Liver (tissue), 9 donors: ENCODE measurements around the gene PPP1R12C. TPM values are rescaled to one million over a fixed set of nuclear protein-coding genes. Genes with fewer than 3 reads are reported as not detected.
"Not testable (repeated sequence)": the region's sequence is repeated elsewhere in the genome, so short reads cannot be mapped to it uniquely, and the experiment has no call there.

Experiments used
- DNase-seq: peaks from one replicate; pipeline ENCODE4 v3.0.0-alpha.2; 2017; ENCODE audit warnings: low spot score
- H3K27ac ChIP-seq, 2 donors: one replicate each; pipeline ENCODE4 v1.7.0; 2013; ENCODE audit warnings: inconsistent platforms in 2 of 2, low read length in 2 of 2, control low read depth in 1 of 2, low read depth in 1 of 2, mild to moderate bottlenecking in 1 of 2
- H3K27me3 ChIP-seq, 4 donors: one replicate each; pipeline versions ENCODE4 v1.6.1 to v1.7.0; 2013; ENCODE audit warnings: low read length in 3 of 4, inconsistent platforms in 1 of 4, mild to moderate bottlenecking in 1 of 4, moderate library complexity in 1 of 4; ENCODE audit not compliant: control insufficient read depth in 4 of 4, insufficient read depth in 4 of 4
- H3K36me3 ChIP-seq, 4 donors: one replicate each; pipeline versions ENCODE4 v1.6.1 to v1.7.0; 2013; ENCODE audit warnings: low read length in 3 of 4, mild to moderate bottlenecking in 3 of 4, low read depth in 1 of 4, moderate library complexity in 1 of 4; ENCODE audit not compliant: control insufficient read depth in 4 of 4, insufficient read depth in 3 of 4
- H3K4me1 ChIP-seq, 4 donors: one replicate each; pipeline versions ENCODE4 v1.6.1 to v1.7.0; 2013; ENCODE audit warnings: low read length in 3 of 4, mild to moderate bottlenecking in 3 of 4, moderate library complexity in 1 of 4; ENCODE audit not compliant: control insufficient read depth in 4 of 4, insufficient read depth in 4 of 4
- H3K4me3 ChIP-seq, 3 donors: one replicate each; pipeline versions ENCODE4 v1.6.1 to v1.7.0; 2013; ENCODE audit warnings: low read length in 3 of 3, control low read depth in 1 of 3, low read depth in 1 of 3, mild to moderate bottlenecking in 1 of 3
- H3K9ac ChIP-seq, 2 donors: one replicate each; pipeline ENCODE4 v1.7.0; 2013; ENCODE audit warnings: low read length in 2 of 2, mild to moderate bottlenecking in 2 of 2, moderate library complexity in 2 of 2, control low read depth in 1 of 2, low read depth in 1 of 2
- H3K9me3 ChIP-seq, 4 donors: one replicate each; pipeline versions ENCODE4 v1.6.1 to v1.7.0; 2013; ENCODE audit warnings: low read length in 3 of 4; ENCODE audit not compliant: control insufficient read depth in 4 of 4
- EGR1 ChIP-seq, 2 donors: IDR thresholded peaks; 2 replicates each; pipeline ENCODE4 v1.6.1; 2016 to 2018; ENCODE audit warnings: antibody characterized with exemption in 2 of 2, low read depth in 2 of 2
- FOXA2 ChIP-seq: IDR thresholded peaks from 2 replicates; pipeline ENCODE4 v1.6.1; 2016; ENCODE audit warnings: antibody characterized with exemption
- GABPA ChIP-seq, 2 donors: IDR thresholded peaks in 1 of 2; conservative IDR thresholded peaks in 1 of 2; 2 replicates each; pipeline ENCODE4 v1.6.1; 2016; ENCODE audit warnings: antibody characterized with exemption in 2 of 2, mild to moderate bottlenecking in 1 of 2, moderate library complexity in 1 of 2
- JUND ChIP-seq, 2 donors: IDR thresholded peaks; 2 replicates each; pipeline ENCODE4 v1.6.1; 2016; ENCODE audit warnings: antibody characterized with exemption in 2 of 2
- YY1 ChIP-seq: IDR thresholded peaks from 2 replicates; pipeline ENCODE4 v1.6.1; 2016; ENCODE audit warnings: antibody characterized with exemption, mild to moderate bottlenecking
- WGBS: extraction: QIAGEN DNeasy Blood & Tissue Kit; methylation state at CpG from one replicate; pipeline ENCODE4 v1.1.7; 2013; 5-methylcytosine and 5-hydroxymethylcytosine counted together
- polyA plus RNA-seq, 2 donors: library from polyadenylated mRNA; stranded (reverse) in 1 of 2; unstranded in 1 of 2; fragments of 200-250 nt in 1 of 2; fragments of >200 nt in 1 of 2; fragmentation: Nextera tagmentation in 1 of 2; extraction: Ambion mirVana in 1 of 2; gene quantifications; one replicate each; pipeline versions ENCODE4 v1.2.1 to v1.2.3, GENCODE V29; 2013 to 2015
- total RNA-seq, 2 donors: library from RNA; depleted of rRNA; stranded (reverse); fragments of >200 nt; gene quantifications; one replicate each; pipeline ENCODE4 v1.2.3, GENCODE V29; 2014
- TF ChIP-seq, protein P1 (sequence below): fragments of 150-350 bp; IDR thresholded peaks from 2 replicates; pipeline ENCODE4 v1.5.1; 2017; ENCODE audit warnings: improper control_type of control experiment, low read depth, low read length; ENCODE audit not compliant: missing input control
- TF ChIP-seq, protein P2 (sequence below): IDR thresholded peaks from 2 replicates; pipeline ENCODE4 v1.6.1; 2016; ENCODE audit warnings: antibody characterized with exemption, mild to moderate bottlenecking
- TF ChIP-seq, protein P3 (sequence below): IDR thresholded peaks from 2 replicates; pipeline ENCODE4 v1.6.1; 2016; ENCODE audit warnings: antibody characterized with exemption
- donor health status: healthy.
- donor health status: healthy.
- donor health status: healthy.
- donor health status: healthy.
- donor health status: healthy.

PPP1R12C gene
- total and polyA plus RNA-seq, 4 donors, result 7.4 to 35.8 (median 24.9) TPM

DNA sequence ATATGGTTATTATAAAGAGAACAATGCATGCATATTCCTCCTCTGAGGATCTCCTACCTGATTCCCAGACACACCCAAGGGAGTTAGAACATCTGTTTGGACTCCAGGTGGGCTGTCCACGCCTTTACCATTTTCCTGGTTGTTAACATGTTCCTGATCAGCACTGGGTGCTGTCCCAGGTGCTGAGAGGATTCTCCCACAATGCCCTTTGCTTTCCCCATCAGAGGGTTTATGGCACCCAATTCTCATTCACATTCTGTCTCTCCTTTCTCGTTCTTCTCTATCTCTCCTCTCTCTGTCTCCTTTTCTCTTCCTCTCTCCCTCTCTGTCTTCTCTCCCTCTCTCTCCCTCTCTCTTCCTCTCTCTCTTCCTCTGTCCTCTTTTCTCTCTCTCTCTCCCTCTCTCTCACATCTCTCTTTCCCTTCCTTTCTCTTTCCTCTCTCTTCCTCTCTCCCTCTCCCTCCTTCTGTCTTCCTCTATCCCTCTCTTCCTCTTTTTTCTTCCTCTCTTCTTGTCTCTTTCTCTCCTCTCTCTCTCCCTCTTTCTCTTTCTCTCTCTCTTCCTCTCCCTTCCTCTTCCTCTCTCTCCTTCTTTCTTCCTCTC lies 51.2 kb downstream of the PPP1R12C start:
- 22% methylated on average over 2 of the region's 2 CpGs for WGBS
- Histone ChIP-seq H3K27me3 (peaks cover 0 to 8% (median 3%) of the 10 kb centered on the region in 4 donors), H3K36me3 (no peaks in the 10 kb centered on the region), H3K9me3 (no peaks in the 10 kb centered on the region), H3K9ac (no peak overlapping the region), H3K4me1 (peaks cover 0 to 7% (median 2%) of the 10 kb centered on the region in 4 donors), H3K27ac (no peak overlapping the region), H3K4me3 (no peak overlapping the region)
- DNase-seq, result no peak
- TF ChIP-seq, protein P1, sequence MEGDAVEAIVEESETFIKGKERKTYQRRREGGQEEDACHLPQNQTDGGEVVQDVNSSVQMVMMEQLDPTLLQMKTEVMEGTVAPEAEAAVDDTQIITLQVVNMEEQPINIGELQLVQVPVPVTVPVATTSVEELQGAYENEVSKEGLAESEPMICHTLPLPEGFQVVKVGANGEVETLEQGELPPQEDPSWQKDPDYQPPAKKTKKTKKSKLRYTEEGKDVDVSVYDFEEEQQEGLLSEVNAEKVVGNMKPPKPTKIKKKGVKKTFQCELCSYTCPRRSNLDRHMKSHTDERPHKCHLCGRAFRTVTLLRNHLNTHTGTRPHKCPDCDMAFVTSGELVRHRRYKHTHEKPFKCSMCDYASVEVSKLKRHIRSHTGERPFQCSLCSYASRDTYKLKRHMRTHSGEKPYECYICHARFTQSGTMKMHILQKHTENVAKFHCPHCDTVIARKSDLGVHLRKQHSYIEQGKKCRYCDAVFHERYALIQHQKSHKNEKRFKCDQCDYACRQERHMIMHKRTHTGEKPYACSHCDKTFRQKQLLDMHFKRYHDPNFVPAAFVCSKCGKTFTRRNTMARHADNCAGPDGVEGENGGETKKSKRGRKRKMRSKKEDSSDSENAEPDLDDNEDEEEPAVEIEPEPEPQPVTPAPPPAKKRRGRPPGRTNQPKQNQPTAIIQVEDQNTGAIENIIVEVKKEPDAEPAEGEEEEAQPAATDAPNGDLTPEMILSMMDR, result no peak
- TF ChIP-seq, protein P2, sequence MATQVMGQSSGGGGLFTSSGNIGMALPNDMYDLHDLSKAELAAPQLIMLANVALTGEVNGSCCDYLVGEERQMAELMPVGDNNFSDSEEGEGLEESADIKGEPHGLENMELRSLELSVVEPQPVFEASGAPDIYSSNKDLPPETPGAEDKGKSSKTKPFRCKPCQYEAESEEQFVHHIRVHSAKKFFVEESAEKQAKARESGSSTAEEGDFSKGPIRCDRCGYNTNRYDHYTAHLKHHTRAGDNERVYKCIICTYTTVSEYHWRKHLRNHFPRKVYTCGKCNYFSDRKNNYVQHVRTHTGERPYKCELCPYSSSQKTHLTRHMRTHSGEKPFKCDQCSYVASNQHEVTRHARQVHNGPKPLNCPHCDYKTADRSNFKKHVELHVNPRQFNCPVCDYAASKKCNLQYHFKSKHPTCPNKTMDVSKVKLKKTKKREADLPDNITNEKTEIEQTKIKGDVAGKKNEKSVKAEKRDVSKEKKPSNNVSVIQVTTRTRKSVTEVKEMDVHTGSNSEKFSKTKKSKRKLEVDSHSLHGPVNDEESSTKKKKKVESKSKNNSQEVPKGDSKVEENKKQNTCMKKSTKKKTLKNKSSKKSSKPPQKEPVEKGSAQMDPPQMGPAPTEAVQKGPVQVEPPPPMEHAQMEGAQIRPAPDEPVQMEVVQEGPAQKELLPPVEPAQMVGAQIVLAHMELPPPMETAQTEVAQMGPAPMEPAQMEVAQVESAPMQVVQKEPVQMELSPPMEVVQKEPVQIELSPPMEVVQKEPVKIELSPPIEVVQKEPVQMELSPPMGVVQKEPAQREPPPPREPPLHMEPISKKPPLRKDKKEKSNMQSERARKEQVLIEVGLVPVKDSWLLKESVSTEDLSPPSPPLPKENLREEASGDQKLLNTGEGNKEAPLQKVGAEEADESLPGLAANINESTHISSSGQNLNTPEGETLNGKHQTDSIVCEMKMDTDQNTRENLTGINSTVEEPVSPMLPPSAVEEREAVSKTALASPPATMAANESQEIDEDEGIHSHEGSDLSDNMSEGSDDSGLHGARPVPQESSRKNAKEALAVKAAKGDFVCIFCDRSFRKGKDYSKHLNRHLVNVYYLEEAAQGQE, result peak; percentile 73
- no peak for TF ChIP-seq EGR1 (IDR thresholded peaks at IDR 0.05; ENCODE audit: low read depth in 2 of 2)

DNA sequence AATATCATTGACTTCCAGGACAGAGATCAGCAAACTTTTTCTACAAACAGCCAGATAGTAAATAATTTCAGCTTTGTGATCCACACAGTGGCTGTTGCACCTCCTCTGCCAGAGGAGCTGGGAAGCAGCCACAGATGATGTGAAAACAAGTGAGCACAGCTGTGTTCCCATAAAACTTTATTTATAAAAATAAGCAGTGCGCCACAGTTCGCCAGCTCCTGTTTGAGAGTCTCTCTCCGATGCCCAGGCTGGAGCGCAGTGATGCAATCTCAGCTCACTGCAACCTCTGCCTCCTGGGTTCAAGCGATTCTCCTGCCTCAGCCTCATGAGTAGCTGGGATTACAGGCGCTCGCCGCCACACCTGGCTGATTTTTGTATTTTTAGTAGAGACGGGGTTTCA lies 51.9 kb downstream of the PPP1R12C start:
- H3K27me3 ChIP-seq, H3K4me3 ChIP-seq, DNase-seq, H3K36me3 ChIP-seq, H3K27ac ChIP-seq, H3K4me1 ChIP-seq, H3K9me3 ChIP-seq, H3K9ac ChIP-seq: not testable (repeated sequence)
- 80% methylated on average over 9 of the region's 9 CpGs for WGBS

DNA sequence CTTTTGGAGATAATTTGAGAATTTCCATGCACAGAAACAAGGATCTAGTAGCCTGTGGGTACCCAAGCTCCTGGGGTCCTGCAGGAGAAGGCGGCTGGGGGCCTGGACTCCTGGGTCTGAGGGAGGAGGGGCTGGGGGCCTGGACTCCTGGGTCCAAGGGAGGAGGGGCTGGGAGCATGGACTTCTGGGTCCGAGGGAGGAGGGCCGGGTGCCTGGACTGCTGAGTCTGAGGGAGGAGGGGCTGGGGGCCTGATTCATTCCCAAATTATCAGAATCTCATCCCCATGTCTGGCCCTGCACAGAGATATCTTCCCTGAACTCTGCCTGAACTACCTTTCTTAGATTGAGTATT lies 54.0 kb downstream of the PPP1R12C start:
- Histone ChIP-seq H3K9ac (no peak overlapping the region), H3K9me3 (no peaks in the 10 kb centered on the region)
- TF ChIP-seq JUND (IDR thresholded peaks at IDR 0.05) (no peak), YY1 (no peak), GABPA (IDR thresholded peaks at IDR 0.05 in 1 of 2, conservative IDR thresholded peaks at IDR 0.05 in 1 of 2) (no peak), FOXA2 (no peak)
- TF ChIP-seq, protein P3, sequence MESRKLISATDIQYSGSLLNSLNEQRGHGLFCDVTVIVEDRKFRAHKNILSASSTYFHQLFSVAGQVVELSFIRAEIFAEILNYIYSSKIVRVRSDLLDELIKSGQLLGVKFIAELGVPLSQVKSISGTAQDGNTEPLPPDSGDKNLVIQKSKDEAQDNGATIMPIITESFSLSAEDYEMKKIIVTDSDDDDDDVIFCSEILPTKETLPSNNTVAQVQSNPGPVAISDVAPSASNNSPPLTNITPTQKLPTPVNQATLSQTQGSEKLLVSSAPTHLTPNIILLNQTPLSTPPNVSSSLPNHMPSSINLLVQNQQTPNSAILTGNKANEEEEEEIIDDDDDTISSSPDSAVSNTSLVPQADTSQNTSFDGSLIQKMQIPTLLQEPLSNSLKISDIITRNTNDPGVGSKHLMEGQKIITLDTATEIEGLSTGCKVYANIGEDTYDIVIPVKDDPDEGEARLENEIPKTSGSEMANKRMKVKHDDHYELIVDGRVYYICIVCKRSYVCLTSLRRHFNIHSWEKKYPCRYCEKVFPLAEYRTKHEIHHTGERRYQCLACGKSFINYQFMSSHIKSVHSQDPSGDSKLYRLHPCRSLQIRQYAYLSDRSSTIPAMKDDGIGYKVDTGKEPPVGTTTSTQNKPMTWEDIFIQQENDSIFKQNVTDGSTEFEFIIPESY, result no peak

More for the DNA sequence above, 54.0 kb downstream of the PPP1R12C start:
- Histone ChIP-seq H3K4me3 (peak overlapping the region in 1 of 3 donors; percentile 78), H3K27me3 (peaks cover 0 to 2% (median 0%) of the 10 kb centered on the region in 4 donors), H3K27ac (no peak overlapping the region), H3K4me1 (peaks cover 0 to 7% (median 2%) of the 10 kb centered on the region in 4 donors), H3K36me3 (peaks cover 0 to 4% (median 2%) of the 10 kb centered on the region in 4 donors)
- 77% methylated on average over 3 of the region's 3 CpGs for WGBS
- DNase-seq, result no peak
